ENCODE data around the gene UQCR10. TPM values are rescaled to one million over a fixed set of nuclear protein-coding genes. Genes with fewer than 3 reads are reported as not detected.

UQCR10 gene
- total RNA-seq, 2 experiments from 2014 or later = 86.4 to 89.5 TPM

DNA sequence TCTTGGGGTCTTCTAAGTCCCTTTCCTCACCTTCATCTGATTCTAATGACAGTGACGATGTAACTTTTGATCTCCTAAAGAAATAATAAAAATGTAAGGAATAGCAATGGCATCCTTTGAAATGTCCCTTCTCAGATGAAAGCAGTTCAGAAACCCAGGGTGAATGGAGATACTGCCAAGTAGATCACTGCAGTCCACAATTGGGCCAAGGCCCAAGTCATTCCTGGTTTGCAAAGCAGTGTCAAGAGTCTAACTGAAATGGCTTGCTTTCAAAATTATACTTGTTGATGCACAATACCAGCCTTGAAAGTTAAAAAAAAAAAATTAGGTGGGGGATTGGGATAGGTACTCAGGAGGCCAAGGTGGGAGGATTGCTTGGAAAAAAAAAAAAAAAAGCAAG is 50.6 kb downstream of the UQCR10 start:
- Mint-ChIP-seq H3K4me3 (no peak overlapping the region), H3K36me3 (ENCODE audit: low read depth) (peaks cover 69% of the 10 kb centered on the region), H3K9me3 (no peaks in the 10 kb centered on the region), H3K27me3 (no peaks in the 10 kb centered on the region), H3K27ac (no peak overlapping the region), H3K4me1 (peaks cover 14% of the 10 kb centered on the region)
- CTCF ChIA-PET = no interaction called here
- no peak for DNase-seq
- POLR2A ChIA-PET = no interaction called here

DNA sequence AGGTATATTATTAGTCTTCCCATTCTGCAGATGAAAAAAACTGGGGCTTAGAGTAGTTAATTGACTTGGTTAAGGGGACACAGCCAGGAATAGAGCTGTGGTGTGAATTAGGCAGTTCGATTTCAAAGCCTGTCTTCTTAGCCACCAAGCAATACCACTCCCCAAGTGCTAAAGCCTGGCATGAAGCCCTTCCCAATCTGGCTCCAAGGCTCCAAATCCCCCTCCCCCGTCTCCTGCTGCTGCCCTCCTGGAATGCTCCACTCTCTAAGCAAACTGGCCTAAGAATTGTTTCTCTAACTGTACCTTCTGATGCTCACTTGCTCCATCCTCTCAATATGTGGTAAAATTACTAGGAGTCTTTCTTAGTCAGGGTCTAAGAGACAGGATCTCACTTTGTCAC is 52.3 kb downstream of the UQCR10 start:
- ChIA-PET POLR2A (interaction anchor here (1.0 kb wide), 1 partner anchor 18 kb away, joined by 3 read pairs; no protein-coding TSS in a partner anchor), CTCF (no interaction called here)

More for the DNA sequence above, 52.3 kb downstream of the UQCR10 start:
- H3K9me3 Mint-ChIP-seq = no peaks in the 10 kb centered on the region
- peak overlapping the region; percentile 21 for H3K27ac Mint-ChIP-seq
- peaks cover 14% of the 10 kb centered on the region for H3K4me1 Mint-ChIP-seq
- no peaks in the 10 kb centered on the region for H3K27me3 Mint-ChIP-seq
- no peak for DNase-seq
- H3K4me3 Mint-ChIP-seq = no peak overlapping the region
- peaks cover 64% of the 10 kb centered on the region for H3K36me3 Mint-ChIP-seq (ENCODE audit: low read depth)

Other genes with a start within 250 kb of the UQCR10 start
- 10 to 100 TPM; 41.6 to 56.2 TPM for gene THOC5, start 213.6 kb upstream of the UQCR10 start, total RNA-seq
- 10 to 100 TPM; 38.2 to 40.5 TPM for gene NIPSNAP1, start 186.3 kb upstream of the UQCR10 start, total RNA-seq
- 10 to 100 TPM; 58.2 to 60.1 TPM for gene NF2, start 163.7 kb upstream of the UQCR10 start, total RNA-seq
- gene CABP7, start 47.4 kb upstream of the UQCR10 start, total RNA-seq = under 1 TPM; 0.08 to 0.13 TPM
- 10 to 100 TPM; 23.1 to 26.4 TPM for gene ZMAT5, start 362 bp upstream of the UQCR10 start, total RNA-seq
- gene ASCC2, start 70.9 kb downstream of the UQCR10 start, total RNA-seq = 10 to 100 TPM; 76.5 to 81.0 TPM
- 10 to 100 TPM; 33.1 to 35.3 TPM for gene MTMR3, start 115.8 kb downstream of the UQCR10 start, total RNA-seq

All from activated CD4-positive, alpha-beta memory T cell treated with anti-CD3 and anti-CD28 coated beads, Interleukin-2, amount 10 ng/mL, durations not matched to agents 7 days and 5 days (primary cell).